Fibroblast of the aortic adventitia (primary cell): ENCODE results near the gene SLC2A10. TPM values are rescaled to one million over a fixed set of nuclear protein-coding genes. Genes with fewer than 3 reads are reported as not detected.

Experiments
- DNase-seq: peaks from one replicate; pipeline ENCODE4 v3.0.0-alpha.2; 2010; ENCODE audit warnings: low read depth
- H3K4me3 ChIP-seq: 2 replicates; pipeline ENCODE4 v1.5.1; 2011; ENCODE audit warnings: low read depth, mild to moderate bottlenecking, control low read depth, low read length, moderate library complexity
- total RNA-seq: library from RNA; depleted of rRNA; stranded (reverse); fragments of >200 nt; gene quantifications from 2 replicates; pipeline ENCODE4 v1.2.3, GENCODE V29; 2012; ENCODE audit warnings: low replicate concordance
- TF ChIP-seq, protein P1 (sequence below): IDR thresholded peaks from 2 replicates; pipeline ENCODE4 v1.5.1; 2011; ENCODE audit warnings: mild to moderate bottlenecking, low read length, control low read depth, inconsistent platforms; ENCODE audit not compliant: insufficient read depth

Gene SLC2A10
- total RNA-seq, 1 donor = 43.4 TPM

DNA sequence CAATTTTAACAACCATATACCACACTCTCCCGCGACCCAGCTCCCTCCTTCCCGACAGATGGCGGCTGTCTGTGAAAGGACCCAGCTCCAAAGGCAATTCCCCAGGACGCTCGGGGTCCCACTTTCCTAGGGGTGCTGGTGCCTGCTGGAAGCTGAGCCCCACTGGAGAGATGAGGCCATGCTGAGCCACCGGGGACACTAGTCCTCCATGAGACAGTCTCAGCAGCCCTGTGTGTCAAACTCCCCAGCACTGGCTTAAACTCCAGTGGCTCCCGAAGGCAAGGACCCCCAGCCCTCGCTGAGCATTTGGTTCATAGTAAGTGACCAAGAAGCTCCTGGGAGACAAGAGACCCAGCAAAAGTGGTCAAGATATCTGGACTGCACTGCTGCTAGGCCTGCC lies 52.1 kb downstream of the SLC2A10 start:
- DNase-seq = no peak
- no peak overlapping the region for H3K4me3 ChIP-seq
- TF ChIP-seq, protein P1, sequence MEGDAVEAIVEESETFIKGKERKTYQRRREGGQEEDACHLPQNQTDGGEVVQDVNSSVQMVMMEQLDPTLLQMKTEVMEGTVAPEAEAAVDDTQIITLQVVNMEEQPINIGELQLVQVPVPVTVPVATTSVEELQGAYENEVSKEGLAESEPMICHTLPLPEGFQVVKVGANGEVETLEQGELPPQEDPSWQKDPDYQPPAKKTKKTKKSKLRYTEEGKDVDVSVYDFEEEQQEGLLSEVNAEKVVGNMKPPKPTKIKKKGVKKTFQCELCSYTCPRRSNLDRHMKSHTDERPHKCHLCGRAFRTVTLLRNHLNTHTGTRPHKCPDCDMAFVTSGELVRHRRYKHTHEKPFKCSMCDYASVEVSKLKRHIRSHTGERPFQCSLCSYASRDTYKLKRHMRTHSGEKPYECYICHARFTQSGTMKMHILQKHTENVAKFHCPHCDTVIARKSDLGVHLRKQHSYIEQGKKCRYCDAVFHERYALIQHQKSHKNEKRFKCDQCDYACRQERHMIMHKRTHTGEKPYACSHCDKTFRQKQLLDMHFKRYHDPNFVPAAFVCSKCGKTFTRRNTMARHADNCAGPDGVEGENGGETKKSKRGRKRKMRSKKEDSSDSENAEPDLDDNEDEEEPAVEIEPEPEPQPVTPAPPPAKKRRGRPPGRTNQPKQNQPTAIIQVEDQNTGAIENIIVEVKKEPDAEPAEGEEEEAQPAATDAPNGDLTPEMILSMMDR = no peak

DNA sequence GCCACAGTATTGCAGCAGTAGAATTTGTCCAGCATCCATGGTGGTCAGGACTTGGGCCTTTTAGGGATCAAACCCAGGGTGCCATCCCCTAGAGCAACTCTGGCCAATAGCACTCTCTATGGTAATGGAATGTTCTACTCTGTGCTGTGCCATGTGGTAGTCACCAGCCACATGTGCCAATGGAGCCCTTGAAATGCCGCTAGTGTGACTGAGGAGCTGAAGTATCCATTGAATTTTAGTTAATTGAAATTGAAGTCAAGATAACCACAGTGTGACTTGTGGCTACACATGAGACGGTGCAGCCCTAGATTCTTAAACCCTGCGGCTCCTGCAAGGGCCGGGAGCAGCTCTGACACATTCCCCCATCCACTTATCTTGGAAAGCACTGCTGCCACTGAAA lies 54.6 kb downstream of the SLC2A10 start:
- DNase-seq = no peak
- no peak overlapping the region for H3K4me3 ChIP-seq
- TF ChIP-seq, protein P1 = no peak

GRCh38 chr20:46765506-46766120 lies 56.2 kb downstream of the SLC2A10 start:
- TF ChIP-seq, protein P1 = no peak
- no peak overlapping the region for H3K4me3 ChIP-seq
- no peak for DNase-seq

DNA sequence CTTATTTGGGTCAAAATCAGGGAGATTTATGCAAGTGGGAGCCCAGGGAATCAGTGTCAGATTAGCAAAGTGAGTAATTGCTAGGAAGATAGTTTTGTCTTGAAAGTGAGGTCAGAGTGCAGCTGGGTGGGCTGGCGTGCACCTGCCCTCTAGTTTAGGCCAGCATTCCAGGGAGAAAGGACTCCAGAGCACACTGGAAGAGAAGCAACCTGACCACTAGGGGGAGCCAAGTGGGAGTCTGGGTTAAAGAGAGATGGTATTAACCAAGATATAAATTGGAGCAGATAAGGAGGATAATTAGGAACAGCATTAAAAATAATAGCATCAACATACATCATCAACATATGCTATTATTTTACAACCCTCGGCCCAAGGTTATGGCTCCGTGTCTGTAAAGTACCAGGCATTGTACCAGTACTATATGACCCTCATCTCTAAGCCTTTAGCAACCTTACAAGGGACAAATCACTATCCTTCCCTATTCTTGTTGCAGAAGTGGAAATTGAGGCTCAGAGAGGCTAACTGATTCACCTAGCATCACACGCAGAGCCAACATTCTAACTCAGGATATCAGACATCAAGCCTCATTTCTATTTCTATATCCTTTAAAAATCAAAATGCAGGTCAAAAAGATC lies 57.8 kb downstream of the SLC2A10 start:
- TF ChIP-seq, protein P1 = peak; percentile 66
- H3K4me3 ChIP-seq = no peak overlapping the region
- DNase-seq = peak; percentile 47

DNA sequence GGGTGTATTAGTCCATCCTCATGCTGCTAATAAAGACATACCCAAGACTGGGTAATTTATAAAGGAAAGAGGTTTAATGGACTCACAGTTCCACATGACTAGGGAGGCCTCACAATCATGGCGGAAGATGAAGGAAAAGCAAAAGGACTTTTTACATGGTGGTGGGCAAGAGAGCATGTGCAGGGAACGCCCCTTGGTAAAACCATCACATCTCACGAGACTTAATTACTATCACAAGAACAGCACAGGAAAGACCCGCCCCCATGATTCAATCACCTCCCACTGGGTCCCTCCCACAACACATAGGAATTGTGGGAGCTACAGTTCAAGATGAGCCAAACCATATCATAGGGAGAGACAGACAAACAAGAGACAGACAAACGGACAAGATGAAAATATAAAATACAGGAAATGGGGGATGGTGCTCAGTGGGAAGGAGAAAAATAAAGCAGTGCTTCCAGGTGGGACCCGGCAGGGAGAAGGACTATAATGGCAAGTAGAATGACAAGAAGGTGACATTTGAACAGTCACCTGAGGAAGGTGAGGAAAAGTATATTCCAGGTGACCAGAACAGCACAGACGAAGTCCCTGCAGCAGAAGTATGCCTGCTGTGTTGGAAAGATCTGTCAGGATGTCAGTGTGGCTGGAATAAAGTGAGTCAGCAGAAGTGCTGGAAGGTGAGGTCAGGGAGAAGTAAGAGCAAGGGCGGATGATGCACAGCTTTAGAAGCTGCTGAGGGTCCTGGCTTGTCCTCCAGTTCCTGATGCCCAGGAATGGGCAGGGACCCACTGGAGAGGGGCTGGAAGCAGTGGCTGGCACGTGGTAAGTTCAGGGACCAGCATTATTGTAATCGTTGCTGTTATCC lies 61.1 kb downstream of the SLC2A10 start:
- no peak overlapping the region for H3K4me3 ChIP-seq
- no peak for DNase-seq
- TF ChIP-seq, protein P1 = no peak

GRCh38 chr20:46771195-46771588 lies 61.7 kb downstream of the SLC2A10 start:
- H3K4me3 ChIP-seq = no peak overlapping the region
- no peak for DNase-seq

More at GRCh38 chr20:46771195-46771588, 61.7 kb downstream of the SLC2A10 start:
- TF ChIP-seq, protein P1 = no peak
